HG02623 (cell line): ENCODE results near the gene ATP6V0E2.

ENCODE experiments used
- ATAC-seq: cut with Tn5 transposase; IDR thresholded peaks from one replicate; pipeline ENCODE4 v1.9.1; 2021; ENCODE audit warnings: moderate library complexity; ENCODE audit not compliant: unreplicated experiment

The ATP6V0E2 gene

GRCh38 chr7:149838224-149838991, 35.4 kb upstream of the ATP6V0E2 start, which contains the start of gene ZNF862:
Gene ZNF862 (plus strand): TSS chr7:149838375. CDS start chr7:149838612, 237 bp downstream.
- peak; percentile 98 for ATAC-seq

- ATAC-seq = no peak
Measured at GRCh38 chr7:149838992-149839408, 34.8 kb upstream of the ATP6V0E2 start.

GRCh38 chr7:149839933-149840332, 33.8 kb upstream of the ATP6V0E2 start:
- no peak for ATAC-seq

GRCh38 chr7:149843566-149843965, 30.2 kb upstream of the ATP6V0E2 start:
- no peak for ATAC-seq

GRCh38 chr7:149844445-149844844, 29.3 kb upstream of the ATP6V0E2 start:
- no peak for ATAC-seq

- ATAC-seq = no peak
Measured at GRCh38 chr7:149845257-149845980, 28.4 kb upstream of the ATP6V0E2 start.

- no peak for ATAC-seq
Measured at GRCh38 chr7:149846021-149846420, 27.7 kb upstream of the ATP6V0E2 start.

- peak; percentile 79 for ATAC-seq
Measured at GRCh38 chr7:149846436-149847046, 27.2 kb upstream of the ATP6V0E2 start.

GRCh38 chr7:149849174-149849573, 24.6 kb upstream of the ATP6V0E2 start:
- ATAC-seq = no peak

GRCh38 chr7:149850007-149850594, 23.7 kb upstream of the ATP6V0E2 start:
- no peak for ATAC-seq

GRCh38 chr7:149850716-149851115, 23.1 kb upstream of the ATP6V0E2 start:
- ATAC-seq = no peak

- no peak for ATAC-seq
Measured at GRCh38 chr7:149851449-149851848, 22.3 kb upstream of the ATP6V0E2 start.

GRCh38 chr7:149853157-149853556, 20.6 kb upstream of the ATP6V0E2 start:
- ATAC-seq = no peak

GRCh38 chr7:149854611-149855360, 19.0 kb upstream of the ATP6V0E2 start:
- ATAC-seq = no peak

GRCh38 chr7:149855361-149856305, 18.1 kb upstream of the ATP6V0E2 start:
- ATAC-seq = no peak

GRCh38 chr7:149856583-149856982, 17.2 kb upstream of the ATP6V0E2 start:
- no peak for ATAC-seq

GRCh38 chr7:149859369-149859768, 14.4 kb upstream of the ATP6V0E2 start:
- ATAC-seq = no peak

- no peak for ATAC-seq
Measured at GRCh38 chr7:149859876-149860275, 13.9 kb upstream of the ATP6V0E2 start.
